ENCODE measurements around the gene UBE2D2. TPM values are rescaled to one million over a fixed set of nuclear protein-coding genes. Genes with fewer than 3 reads are reported as not detected.

The UBE2D2 gene
- total and polyA plus RNA-seq, 2 experiments from 2014 or later = 120 to 172 TPM

- H3K4me3 ChIP-seq = no peak overlapping the region
- H3K4me3 Mint-ChIP-seq = no peak overlapping the region
- H4K20me1 ChIP-seq (replicated peaks; ENCODE audit: insufficient read depth) = peaks cover 20% of the 10 kb centered on the region
- ATAC-seq = no peak
- DNase-seq (ENCODE audit: low spot score) = no peak
- H3K9me2 ChIP-seq (ENCODE audit: insufficient read depth) = no peaks in the 10 kb centered on the region
- H2AFZ ChIP-seq = no peak overlapping the region
- H3K36me3 Mint-ChIP-seq (ENCODE audit: low read depth) = peaks cover 22% of the 10 kb centered on the region
- H3K36me3 ChIP-seq (ENCODE audit: insufficient read depth) = peaks cover 10% of the 10 kb centered on the region; the same call in 1 of the 2 replicates
- H3K4me1 Mint-ChIP-seq = peaks cover 4% of the 10 kb centered on the region
- no peak overlapping the region for H3K27ac Mint-ChIP-seq
- no peak overlapping the region for H3K27ac ChIP-seq (ENCODE audit: low read depth)
- H3K4me1 ChIP-seq (ENCODE audit: insufficient read depth) = no peaks in the 10 kb centered on the region
- H3K27me3 Mint-ChIP-seq (ENCODE audit: insufficient read depth, low read depth, poor library complexity) = no peaks in the 10 kb centered on the region
- H3K79me2 ChIP-seq (replicated peaks; ENCODE audit: insufficient read depth) = peaks cover 65% of the 10 kb centered on the region
- H3K9me3 Mint-ChIP-seq = no peaks in the 10 kb centered on the region
- peaks cover 7% of the 10 kb centered on the region; the same call in 1 of the 2 replicates for H3F3A ChIP-seq (replicated peaks; ENCODE audit: low read depth)
- H3K4me2 ChIP-seq = no peak overlapping the region
- no peaks in the 10 kb centered on the region for H3K27me3 ChIP-seq (ENCODE audit: insufficient read depth)
- TF ChIP-seq POLR2AphosphoS5 (IDR thresholded peaks at IDR 0.05; ENCODE audit: low read depth) (no peak), ETS1 (IDR thresholded peaks at IDR 0.05) (no peak), EZH2 (IDR thresholded peaks at IDR 0.05; ENCODE audit: low read depth, unreplicated experiment) (no peak), CTCF (conservative IDR thresholded peaks at IDR 0.05; ENCODE audit: low read depth in 2 of 2) (no peak), REST (IDR thresholded peaks at IDR 0.05; ENCODE audit: unreplicated experiment) (no peak), ZNF462 (CRISPR knock-in tag; IDR thresholded peaks at IDR 0.05) (no peak), EZH2phosphoT487 (IDR thresholded peaks at IDR 0.05; ENCODE audit: unreplicated experiment) (no peak), JUNB (IDR thresholded peaks at IDR 0.05; ENCODE audit: unreplicated experiment) (no peak), NANOG (IDR thresholded peaks at IDR 0.05; ENCODE audit: borderline replicate concordance) (no peak), ZNF114 (CRISPR knock-in tag; IDR thresholded peaks at IDR 0.05) (no peak), STAT1 (IDR thresholded peaks at IDR 0.05; ENCODE audit: unreplicated experiment) (no peak), CREB1 (CRISPR knock-in tag; IDR thresholded peaks at IDR 0.05; ENCODE audit: low read depth) (no peak), ZNF331 (CRISPR knock-in tag; IDR thresholded peaks at IDR 0.05; ENCODE audit: low read depth) (no peak)
Observed at GRCh38 chr5:139611703-139612584, 50.8 kb downstream of the UBE2D2 start.
